HepG2 (cell line): Measurements from ENCODE around the gene AUTS2. TPM values are rescaled to one million over a fixed set of nuclear protein-coding genes. Genes with fewer than 3 reads are reported as not detected.

Experiments used
- ATAC-seq: fragments of 200-7000 bp; cut with Tn5 transposase; 3 replicates; pipeline ENCODE4 v1.9.1; 2020; ENCODE audit warnings: mild to moderate bottlenecking, moderate library complexity
- BruUV-seq: library from RNA; stranded (reverse); fragments of 400-500 nt; replicated peaks from 2 replicates; lab custom pipeline; 2021; lab: Mats Ljungman, UMichigan
- CTCF ChIA-PET: fragments of 300-600 bp; formaldehyde crosslinking; extraction: SDS; loops from one replicate; lab custom pipeline; 2021; ENCODE audit warnings: low total read pairs, inconsistent platforms, low intra/inter-chr PET ratio; lab: Yijun Ruan, JAX
- POLR2A ChIA-PET: fragments of 350-600 bp; sonication (Branson Sonifier 250); formaldehyde crosslinking; loops from one replicate; lab custom pipeline; 2020; ENCODE audit warnings: antibody characterized with exemption, inconsistent platforms; lab: Yijun Ruan, JAX
- DNase-seq: peaks from one replicate; pipeline ENCODE4 v3.0.0-alpha.2; 2015; ENCODE audit warnings: low spot score
- FAIRE-seq: peaks from 3 replicates; lab custom pipeline; 2011; peaks lifted over from hg19 to GRCh38; lab: Jason Lieb, UNC
- H2AFZ ChIP-seq: one replicate; pipeline ENCODE4 v1.6.1; 2011; ENCODE audit warnings: low read length, inconsistent platforms
- H3K27ac ChIP-seq: fragments of 300-600 bp; 3 replicates; pipeline ENCODE4 v1.8.0; 2011; ENCODE audit warnings: mixed run types, mild to moderate bottlenecking, mixed read lengths, low read length, inconsistent platforms; ENCODE audit not compliant: insufficient read depth; ENCODE audit errors: extremely low read length
- H3K27me3 ChIP-seq, 2 experiments: fragments of 200-600 bp in 1 of 2; 2 replicates in 1 of 2; 3 replicates in 1 of 2; pipeline versions ENCODE4 v1.6.0 to v1.8.0; 2011; ENCODE audit warnings: low read length in 2 of 2, mild to moderate bottlenecking in 2 of 2, moderate library complexity in 2 of 2, inconsistent platforms in 1 of 2; ENCODE audit not compliant: insufficient read depth in 2 of 2, control insufficient read depth in 1 of 2
- H3K36me3 ChIP-seq, 2 experiments: fragments of 200-600 bp in 1 of 2; replicated peaks in 1 of 2; 2 replicates in 1 of 2; 3 replicates in 1 of 2; pipeline versions ENCODE4 v1.5.1 to v1.8.0; 2011; ENCODE audit warnings: low read length in 2 of 2, inconsistent platforms in 1 of 2; ENCODE audit not compliant: insufficient read depth in 2 of 2, control insufficient read depth in 1 of 2
- H3K4me1 ChIP-seq: 2 replicates; pipeline ENCODE4 v1.5.1; 2012; ENCODE audit warnings: low read length, inconsistent platforms; ENCODE audit not compliant: insufficient read depth
- H3K4me2 ChIP-seq: 2 replicates; pipeline ENCODE4 v1.6.0; 2011; ENCODE audit warnings: low read depth, low read length, inconsistent platforms
- H3K4me3 ChIP-seq, 3 experiments: fragments of 200-600 bp in 1 of 3; sonication (generic), shearing (Covaris generic) in 1 of 3; replicated peaks in 1 of 3; 2 replicates each; pipeline ENCODE4 v1.5.1; 2011 to 2016; ENCODE audit warnings: low read length in 3 of 3, inconsistent platforms in 2 of 3, low read depth in 2 of 3, mild to moderate bottlenecking in 2 of 3, control low read depth in 1 of 3, mixed read lengths in 1 of 3; ENCODE audit not compliant: insufficient read depth in 1 of 3
- H3K79me2 ChIP-seq: one replicate; pipeline ENCODE4 v1.6.1; 2011; ENCODE audit warnings: low read length, inconsistent platforms; ENCODE audit not compliant: insufficient read depth
- H3K9ac ChIP-seq: 2 replicates; pipeline ENCODE4 v1.6.0; 2011; ENCODE audit warnings: mild to moderate bottlenecking, low read depth, low read length, inconsistent platforms; ENCODE audit not compliant: insufficient read depth
- H3K9me3 ChIP-seq: 2 replicates; pipeline ENCODE4 v1.5.1; 2012; ENCODE audit warnings: mild to moderate bottlenecking, low read length
- H4K20me1 ChIP-seq: 2 replicates; pipeline ENCODE4 v1.6.0; 2011; ENCODE audit warnings: inconsistent platforms, mild to moderate bottlenecking, low read length, moderate library complexity; ENCODE audit not compliant: insufficient read depth
- RERE ChIP-seq: IDR thresholded peaks from 2 replicates; pipeline ENCODE4 v1.6.1; 2016; ENCODE audit warnings: low read depth, missing genetic modification reagents, missing compliant biosample characterization
- RORA ChIP-seq: sonication (generic); formaldehyde crosslinking; IDR thresholded peaks from 2 replicates; pipeline ENCODE4 v1.5.0; 2020; ENCODE audit warnings: mild to moderate bottlenecking, missing genetic modification reagents, moderate library complexity
- THAP11 ChIP-seq: IDR thresholded peaks from 2 replicates; pipeline ENCODE4 v1.6.1; 2016; ENCODE audit warnings: missing biosample characterization, missing genetic modification reagents
- ZBTB42 ChIP-seq: sonication (generic); formaldehyde crosslinking; IDR thresholded peaks from 2 replicates; pipeline ENCODE4 v1.5.0; 2020; ENCODE audit warnings: mild to moderate bottlenecking, missing genetic modification reagents
- ZNF142 ChIP-seq: sonication (generic); formaldehyde crosslinking; IDR thresholded peaks from 2 replicates; pipeline ENCODE4 v1.4.0; 2020; ENCODE audit warnings: missing genetic modification reagents
- ZNF335 ChIP-seq: sonication (generic); formaldehyde crosslinking; IDR thresholded peaks from 2 replicates; pipeline ENCODE4 v1.4.0; 2020; ENCODE audit warnings: missing genetic modification reagents
- WGBS: methylation state at CpG from one replicate; pipeline ENCODE4 v1.1.6; 2017; ENCODE audit warnings: low lambda C conversion rate; 5-methylcytosine and 5-hydroxymethylcytosine counted together
- in situ Hi-C: cut with HindIII; loops from 2 replicates; pipeline ENCODE4 v1.10.0; 2017; ENCODE audit warnings: low pct_unique_long_range_greater_than_20kb; ENCODE audit not compliant: extremely low pct_ligation_motif_present
- intact Hi-C: fragments of 100-400 bp; cut with micrococcal nuclease; formaldehyde crosslinking; loops from one replicate; pipeline ENCODE4 v1.10.0; 2022; ENCODE audit not compliant: unreplicated experiment
- polyA plus RNA-seq, 8 experiments: library from polyadenylated mRNA; depleted of rRNA in 3 of 8; stranded (reverse) in 7 of 8; unstranded in 1 of 8; fragments of >200 nt; fragmentation: Illumina TruSeq in 4 of 8; extraction: Trizol in 4 of 8; gene quantifications; 2 replicates each; pipeline versions ENCODE4 v1.2.1 to v1.2.3, GENCODE V29; 2011 to 2016; ENCODE audit warnings: low read depth in 4 of 8, missing spikeins in 1 of 8, mixed read lengths in 1 of 8; ENCODE audit not compliant: insufficient read depth in 1 of 8
- total RNA-seq, 5 experiments: library from RNA; depleted of rRNA; stranded (reverse); fragments of >200 nt; fragmentation: Illumina TruSeq; extraction: Trizol; gene quantifications; 2 replicates each; pipeline ENCODE4 v1.2.3, GENCODE V29; 2016; ENCODE audit warnings: low read depth in 1 of 5
- TF ChIP-seq, protein P1 (sequence below): sonication (generic); formaldehyde crosslinking; IDR thresholded peaks from 2 replicates; pipeline ENCODE4 v1.8.1; 2023; ENCODE audit warnings: mild to moderate bottlenecking, missing genetic modification reagents, borderline replicate concordance

AUTS2 gene
- total and polyA plus RNA-seq, 2 of the 13 experiments (the other 11 are each of a cell fraction or from before 2014, with no cell fraction given): 0.38 TPM; not detected in 1

GRCh38 chr7:69656077-69656476, 57.8 kb downstream of the AUTS2 start:
- Histone ChIP-seq H3K36me3 (no peaks in the 10 kb centered on the region), H2AFZ (no peak overlapping the region), H4K20me1 (no peaks in the 10 kb centered on the region), H3K4me1 (no peaks in the 10 kb centered on the region), H3K79me2 (no peaks in the 10 kb centered on the region), H3K4me3 (no peak overlapping the region), H3K4me2 (no peak overlapping the region), H3K9me3 (no peaks in the 10 kb centered on the region), H3K27ac (no peak overlapping the region), H3K27me3 (no peaks in the 10 kb centered on the region), H3K9ac (no peak overlapping the region)
- no peak for ATAC-seq
- intact Hi-C loops: loop anchor here (10.0 kb wide), 1 partner anchor 1059 kb away; no protein-coding TSS in a partner anchor
- CTCF ChIA-PET: no interaction called here
- POLR2A ChIA-PET: no interaction called here
- no peak for FAIRE-seq
- TF ChIP-seq RERE (CRISPR knock-in tag): no peak
- no peak for TF ChIP-seq ZNF335 (CRISPR knock-in tag)
- BruUV-seq: no TSS peak
- 50% methylated on average over 2 of the region's 2 CpGs for WGBS
- in situ Hi-C loops: no loop called here
- DNase-seq: no peak

DNA sequence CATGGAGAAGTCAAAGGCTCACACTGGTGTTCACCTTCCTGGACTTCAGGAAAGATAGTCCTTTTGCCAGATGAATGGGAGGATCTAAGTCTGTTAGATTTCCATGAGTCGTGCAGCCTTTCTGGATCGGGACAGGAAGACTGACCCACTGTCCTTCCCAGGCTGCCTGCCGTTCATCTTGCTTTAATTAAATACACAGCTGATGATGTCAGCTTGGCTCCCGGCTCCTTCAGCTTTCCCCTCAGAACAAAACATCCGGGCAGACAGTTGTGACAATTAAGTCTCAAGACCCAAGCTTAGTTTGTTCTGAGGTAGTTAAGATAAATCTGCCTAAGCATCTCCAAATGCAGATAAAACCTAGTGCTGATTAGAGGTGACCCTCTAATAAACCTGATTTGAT, 58.6 kb downstream of the AUTS2 start:
- Histone ChIP-seq H2AFZ (no peak overlapping the region), H3K27ac (no peak overlapping the region), H3K9me3 (no peaks in the 10 kb centered on the region), H3K9ac (no peak overlapping the region), H3K4me3 (no peak overlapping the region), H3K36me3 (no peaks in the 10 kb centered on the region), H4K20me1 (no peaks in the 10 kb centered on the region), H3K27me3 (no peaks in the 10 kb centered on the region), H3K4me2 (no peak overlapping the region), H3K79me2 (no peaks in the 10 kb centered on the region), H3K4me1 (no peaks in the 10 kb centered on the region)
- in situ Hi-C loops (no loop called here), intact Hi-C loops (loop anchor here (10.0 kb wide), 1 partner anchor 1058 kb away; no protein-coding TSS in a partner anchor)
- TF ChIP-seq ZNF142 (CRISPR knock-in tag) (no peak), RORA (CRISPR knock-in tag) (no peak), THAP11 (CRISPR knock-in tag) (no peak), ZBTB42 (CRISPR knock-in tag) (no peak)
- TF ChIP-seq, protein P1, sequence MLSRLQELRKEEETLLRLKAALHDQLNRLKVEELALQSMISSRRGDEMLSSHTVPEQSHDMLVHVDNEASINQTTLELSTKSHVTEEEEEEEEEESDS (CRISPR knock-in tag): no peak
- ChIA-PET POLR2A (no interaction called here), CTCF (no interaction called here)
- DNase-seq (no peak), ATAC-seq (no peak), FAIRE-seq (no peak)
- BruUV-seq: no TSS peak
- 28% methylated on average over 5 of the region's 5 CpGs for WGBS
